Motor neuron (in vitro differentiated cells): ENCODE data around the gene ESM1. TPM values are rescaled to one million over a fixed set of nuclear protein-coding genes. Genes with fewer than 3 reads are reported as not detected.
"Not testable (repeated sequence)": the region's sequence is repeated elsewhere in the genome, so short reads cannot be mapped to it uniquely, and the experiment has no call there.

ENCODE experiments used
- ATAC-seq, 8 experiments: fragments of 200-7000 bp; cut with Tn5 transposase; replicated peaks in 6 of 8; 2 replicates each; pipeline ENCODE4 v1.8.0; 2021; ENCODE audit warnings: mild to moderate bottlenecking in 8 of 8, moderate library complexity in 8 of 8
- H3K27ac ChIP-seq, 2 donors: fragments of 250-450 bp; sonication (Bioruptor Pico); 2 replicates each; pipeline ENCODE4 v1.9.0; 2021; ENCODE audit warnings: antibody characterized with exemption in 2 of 2, mild to moderate bottlenecking in 2 of 2, moderate library complexity in 1 of 2
- H3K4me1 ChIP-seq, 2 donors: fragments of 250-450 bp; sonication (Bioruptor Pico); replicated peaks in 1 of 2; 2 replicates each; pipeline ENCODE4 v1.6.1; 2021; ENCODE audit warnings: antibody characterized with exemption in 2 of 2, mild to moderate bottlenecking in 2 of 2, moderate library complexity in 1 of 2
- H3K4me3 ChIP-seq, 5 donors: fragments of 250-450 bp; sonication (Bioruptor Pico); 2 replicates each; pipeline ENCODE4 v1.9.0; 2021; ENCODE audit warnings: antibody characterized with exemption in 5 of 5, mild to moderate bottlenecking in 5 of 5, moderate library complexity in 4 of 5
- WGBS, 10 experiments: fragments of 450-650 bp; shearing (Covaris generic); methylation state at CpG; one replicate each; pipeline ENCODE4 v1.0.0; 2022; 5-methylcytosine and 5-hydroxymethylcytosine counted together
- in situ Hi-C, 9 experiments: fragments of 400-800 bp; cut with MboI; loops; one replicate each; pipeline ENCODE4 v1.15.0; 2021; ENCODE audit warnings: low sequenced_read_pairs in 9 of 9, low pct_unique_long_range_greater_than_20kb in 2 of 9; ENCODE audit not compliant: unreplicated experiment in 9 of 9
- total RNA-seq, 8 experiments: library from RNA; unstranded; fragments of 300-600 nt; gene quantifications; 2 replicates each; pipeline versions ENCODE4 v1.2.3 to v1.2.4, GENCODE V29; 2022

ESM1 gene, protein sequence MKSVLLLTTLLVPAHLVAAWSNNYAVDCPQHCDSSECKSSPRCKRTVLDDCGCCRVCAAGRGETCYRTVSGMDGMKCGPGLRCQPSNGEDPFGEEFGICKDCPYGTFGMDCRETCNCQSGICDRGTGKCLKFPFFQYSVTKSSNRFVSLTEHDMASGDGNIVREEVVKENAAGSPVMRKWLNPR
- total RNA-seq, result 10 to 100 TPM in 1 of 8 experiments, under 1 TPM in 3, not detected in 4; 0.08 to 91.7 (median 0.19) TPM

DNA sequence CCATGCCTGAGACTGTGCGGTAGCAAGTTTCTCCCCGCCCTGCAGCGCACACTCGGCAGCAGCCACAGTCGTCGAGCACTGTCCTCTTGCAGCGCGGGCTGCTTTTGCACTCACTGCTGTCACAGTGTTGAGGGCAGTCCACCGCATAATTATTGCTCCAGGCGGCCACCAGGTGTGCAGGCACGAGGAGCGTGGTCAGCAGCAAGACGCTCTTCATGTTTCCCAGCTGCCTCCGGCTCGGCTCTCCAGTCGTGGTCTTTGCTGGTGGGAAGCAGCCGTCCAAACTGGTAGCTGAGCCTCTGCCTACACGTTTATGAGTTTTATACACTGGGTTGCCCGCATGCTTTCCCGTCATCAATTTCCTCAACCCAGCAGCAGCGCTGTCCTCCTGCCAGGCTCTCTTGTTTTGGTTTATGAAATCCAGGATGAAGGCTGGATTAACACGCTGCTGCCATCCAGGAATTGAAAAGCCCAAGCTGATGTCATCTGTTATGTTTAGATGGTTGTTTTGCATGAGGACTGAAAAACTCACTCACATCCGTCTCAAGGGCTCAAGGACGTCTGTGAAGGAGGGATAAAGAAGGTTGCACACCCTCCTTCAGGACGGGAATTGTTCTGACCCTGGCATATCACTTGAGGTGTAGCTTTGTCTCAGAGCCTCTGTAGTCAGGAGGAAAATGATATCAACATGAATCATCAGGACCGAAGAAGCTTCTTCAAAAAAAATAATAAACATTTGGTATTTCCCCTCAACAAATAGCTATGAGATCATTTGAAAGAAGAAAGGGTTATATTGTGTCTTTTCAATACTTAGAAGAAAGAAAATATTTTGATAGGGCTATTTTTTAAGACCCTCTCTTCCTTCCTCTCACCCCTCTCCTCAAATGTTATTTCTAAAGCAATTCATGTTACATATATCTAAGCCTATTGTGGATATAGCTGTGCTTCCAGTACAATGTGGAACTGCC lies at the start of gene ESM1:
Gene ESM1 (minus strand): TSS at position 293 of the 968 bp plus-strand sequence. CDS start 76 bp downstream, at position 217.
- Histone ChIP-seq H3K4me1 (no peaks in the 10 kb centered on the region), H3K27ac (no peak within 1 kb of the TSS), H3K4me3 (no peak within 1 kb of the TSS)
- peak in 5 of 8 experiments; percentile 31 to 90 (median 75) for ATAC-seq
- WGBS, 10 experiments, result 0 to 94% (median 50%) methylated on average over 1 to 17 of the region's 26 CpGs; no CpG with 5 or more reads in 1 of the 10 experiments
- in situ Hi-C loops, result no loop called here

DNA sequence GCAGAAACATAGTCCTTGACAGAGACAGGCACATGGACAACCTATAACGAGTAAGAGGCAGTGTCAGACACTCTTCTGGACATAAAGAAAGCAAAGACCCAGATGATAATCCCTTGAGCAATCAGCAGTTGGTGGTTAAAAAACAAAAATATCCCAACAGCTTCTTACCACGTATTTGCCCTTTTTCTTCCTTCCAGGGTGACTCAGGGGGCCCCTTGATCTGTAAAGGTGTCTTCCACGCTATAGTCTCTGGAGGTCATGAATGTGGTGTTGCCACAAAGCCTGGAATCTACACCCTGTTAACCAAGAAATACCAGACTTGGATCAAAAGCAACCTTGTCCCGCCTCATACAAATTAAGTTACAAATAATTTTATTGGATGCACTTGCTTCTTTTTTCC lies 48.2 kb upstream of the ESM1 start:
- 22 to 100% (median 74%) methylated on average over 1 to 4 of the region's 4 CpGs for WGBS, 10 experiments
- no peak overlapping the region for H3K4me3 ChIP-seq
- in situ Hi-C loops, result no loop called here

DNA sequence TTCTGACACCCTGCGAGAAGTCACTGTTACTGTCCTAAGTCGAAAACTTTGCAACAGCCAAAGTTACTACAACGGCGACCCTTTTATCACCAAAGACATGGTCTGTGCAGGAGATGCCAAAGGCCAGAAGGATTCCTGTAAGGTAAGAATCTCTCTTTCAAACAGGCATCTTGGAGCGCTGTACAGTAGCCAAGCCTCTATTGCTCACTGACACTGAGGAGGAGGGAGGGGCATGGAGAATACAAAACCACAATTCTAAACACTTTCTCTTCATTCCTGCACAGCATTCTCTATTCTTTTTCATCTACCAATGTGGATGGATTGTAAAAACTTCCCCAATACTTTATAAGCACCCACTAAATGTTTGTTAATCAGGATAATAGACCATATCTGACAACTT lies 46.1 kb upstream of the ESM1 start:
- no peaks in the 10 kb centered on the region for H3K4me1 ChIP-seq
- H3K4me3 ChIP-seq, result no peak overlapping the region
- no peak overlapping the region for H3K27ac ChIP-seq
- 71 to 100% (median 93%) methylated on average over 1 to 5 of the region's 5 CpGs; no CpG with 5 or more reads in 2 of the 10 experiments for WGBS, 10 experiments
- no peak for ATAC-seq
- in situ Hi-C loops, result no loop called here

More for the DNA sequence above, 48.2 kb upstream of the ESM1 start:
- H3K27ac ChIP-seq, result no peak overlapping the region
- H3K4me1 ChIP-seq, result no peaks in the 10 kb centered on the region
- no peak for ATAC-seq

DNA sequence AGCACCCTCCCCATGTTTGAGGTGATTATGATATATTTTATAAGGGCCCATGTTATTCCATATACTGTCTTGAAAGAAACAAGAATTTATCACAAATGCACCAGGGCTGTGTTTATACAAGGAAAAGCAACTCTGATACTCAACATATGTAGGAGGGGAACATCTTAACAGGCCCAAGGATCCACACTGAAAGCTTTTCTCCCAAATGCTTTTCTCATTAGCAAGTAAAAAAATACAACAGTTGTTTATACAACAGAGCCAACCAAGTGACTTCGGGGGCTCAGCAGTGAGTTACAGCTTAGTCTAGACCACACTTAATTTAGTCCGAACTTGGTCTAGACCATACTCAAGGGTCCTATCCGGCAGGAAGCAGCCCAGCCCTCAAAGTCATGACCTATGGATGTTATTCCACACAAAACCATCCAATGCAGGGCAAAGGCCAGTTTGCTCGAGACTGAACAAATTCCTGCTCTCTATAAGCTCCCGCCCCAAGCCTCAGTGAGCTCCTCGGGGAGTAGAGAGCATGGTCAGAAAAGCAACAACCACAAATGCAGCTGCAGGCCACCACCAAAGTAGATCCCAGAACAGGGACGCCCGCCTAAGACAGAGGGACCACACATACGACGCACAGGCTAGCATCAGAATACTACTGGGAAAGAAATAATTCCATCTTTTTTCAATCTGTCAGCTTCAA lies 45.4 kb upstream of the ESM1 start:
- in situ Hi-C loops, result no loop called here
- H3K4me3 ChIP-seq, result no peak overlapping the region
- 21 to 91% (median 64%) methylated on average over 2 to 10 of the region's 10 CpGs; no CpG with 5 or more reads in 1 of the 10 experiments for WGBS, 10 experiments
- H3K4me1 ChIP-seq, result no peaks in the 10 kb centered on the region
- H3K27ac ChIP-seq, result no peak overlapping the region
- no peak for ATAC-seq

DNA sequence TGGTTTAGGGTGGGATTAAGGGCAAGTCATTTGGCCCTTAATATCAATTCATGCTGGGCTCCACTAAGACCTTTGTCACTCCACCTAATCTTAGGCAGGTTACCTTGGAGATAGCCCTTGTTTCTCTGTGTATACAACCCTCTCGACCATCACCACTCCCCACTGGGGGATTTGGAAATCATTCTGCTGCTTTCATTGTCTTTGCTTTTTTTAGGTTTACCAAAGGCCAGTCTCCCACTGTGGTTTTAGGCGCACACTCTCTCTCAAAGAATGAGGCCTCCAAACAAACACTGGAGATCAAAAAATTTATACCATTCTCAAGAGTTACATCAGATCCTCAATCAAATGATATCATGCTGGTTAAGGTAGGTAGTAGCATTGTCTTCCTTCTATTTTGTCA lies 44.8 kb upstream of the ESM1 start:
- Histone ChIP-seq H3K27ac (no peak overlapping the region), H3K4me3 (no peak overlapping the region), H3K4me1 (no peaks in the 10 kb centered on the region)
- ATAC-seq, result no peak
- in situ Hi-C loops, result no loop called here
- 0 to 83% (median 47%) methylated on average over 1 to 2 of the region's 2 CpGs; no CpG with 5 or more reads in 4 of the 10 experiments for WGBS, 10 experiments

DNA sequence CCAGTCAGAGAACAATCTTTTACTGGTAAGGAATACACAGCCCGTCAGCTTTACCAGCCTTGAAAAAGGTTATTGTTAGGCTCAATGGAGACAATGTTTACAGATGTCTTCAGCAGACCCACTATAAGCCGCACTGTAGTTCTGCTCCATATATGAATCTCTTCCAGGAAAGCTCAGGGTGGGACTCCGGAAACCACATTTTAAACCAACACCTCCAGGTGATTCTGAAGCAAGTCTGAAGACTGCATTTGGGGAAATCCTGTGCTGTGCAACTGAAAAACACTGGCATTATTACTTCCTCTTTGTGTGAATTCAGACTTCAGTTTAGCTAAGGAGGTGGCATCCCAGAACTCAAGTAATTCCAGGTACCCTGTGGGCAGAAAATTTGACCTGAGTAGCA lies 42.2 kb upstream of the ESM1 start:
- in situ Hi-C loops, result no loop called here
- H3K4me1 ChIP-seq, result no peaks in the 10 kb centered on the region
- ATAC-seq, result no peak
- H3K27ac ChIP-seq, result no peak overlapping the region
- WGBS, 10 experiments, result 33 to 100% (median 93%) methylated on average over 1 to 3 of the region's 3 CpGs; no CpG with 5 or more reads in 3 of the 10 experiments
- no peak overlapping the region for H3K4me3 ChIP-seq

DNA sequence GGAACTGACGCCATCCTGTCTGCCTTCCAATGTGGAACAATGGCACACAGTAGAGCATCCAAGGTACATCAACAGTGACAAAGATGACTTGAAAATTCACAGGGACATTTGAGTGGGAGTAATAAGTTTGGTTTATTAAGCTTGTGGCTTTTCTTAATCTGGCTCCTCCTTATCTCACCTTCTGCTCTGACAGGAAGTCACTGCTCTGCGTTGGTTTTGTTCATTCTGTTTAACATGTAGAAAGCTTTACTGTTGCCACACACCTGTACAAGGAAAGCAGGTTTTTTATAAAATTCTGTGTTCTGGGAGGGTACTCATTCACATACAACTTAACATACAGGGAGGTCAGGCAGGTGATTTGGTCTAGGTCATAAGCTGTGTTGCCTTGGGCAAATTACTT lies 37.1 kb upstream of the ESM1 start:
- WGBS, 10 experiments, result 71 to 100% (median 92%) methylated on average over 1 to 2 of the region's 2 CpGs; no CpG with 5 or more reads in 2 of the 10 experiments
- ATAC-seq, result no peak

DNA sequence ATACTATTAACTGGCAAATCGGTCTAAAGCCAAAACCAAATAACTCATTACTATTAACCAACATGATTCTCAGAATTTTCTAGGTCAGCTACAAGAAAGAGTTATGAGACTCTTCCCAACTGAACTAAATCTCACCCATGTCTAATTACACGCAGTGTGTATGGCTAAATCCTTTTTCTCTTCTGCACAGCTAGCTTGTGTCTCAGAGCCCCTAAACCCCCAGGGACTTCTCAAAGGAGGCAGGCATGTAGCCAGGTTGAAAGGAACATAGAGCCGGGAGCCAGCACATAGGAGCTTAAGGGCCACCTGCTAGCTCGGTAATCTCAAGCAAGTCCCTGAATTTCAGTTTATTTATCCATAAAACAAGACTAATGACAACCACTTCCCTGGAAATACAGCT lies 36.4 kb upstream of the ESM1 start:
- Histone ChIP-seq H3K27ac (no peak overlapping the region), H3K4me3 (no peak overlapping the region), H3K4me1 (no peaks in the 10 kb centered on the region)
- WGBS, 10 experiments, result 33 to 100% (median 78%) methylated on average over 1 to 4 of the region's 4 CpGs; no CpG with 5 or more reads in 2 of the 10 experiments
- in situ Hi-C loops, result no loop called here
- ATAC-seq, result no peak

More for the DNA sequence above, 37.1 kb upstream of the ESM1 start:
- H3K27ac ChIP-seq, result no peak overlapping the region
- no peaks in the 10 kb centered on the region for H3K4me1 ChIP-seq
- in situ Hi-C loops, result no loop called here
- no peak overlapping the region for H3K4me3 ChIP-seq

DNA sequence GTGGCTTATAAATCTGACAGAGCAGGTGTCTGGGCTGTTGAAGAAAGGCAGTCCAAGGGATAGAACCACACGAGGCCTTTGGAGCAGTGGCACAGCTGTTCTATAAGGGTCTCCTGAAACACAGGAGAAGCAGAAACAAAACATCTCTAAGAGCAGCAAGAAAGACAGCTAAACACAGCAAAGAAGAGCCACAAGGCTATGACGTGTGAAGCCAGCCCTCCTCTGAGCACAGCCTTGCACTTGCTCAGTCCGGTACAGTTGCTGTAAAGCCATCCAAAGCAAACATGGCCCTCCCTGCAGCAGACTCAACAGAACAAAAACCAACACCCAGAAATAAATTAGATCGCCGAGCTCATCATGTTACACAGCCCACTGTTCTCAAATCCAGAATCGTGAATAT lies 36.0 kb upstream of the ESM1 start:
- Histone ChIP-seq H3K27ac (no peak overlapping the region), H3K4me3 (no peak overlapping the region), H3K4me1 (no peaks in the 10 kb centered on the region)
- in situ Hi-C loops, result no loop called here
- ATAC-seq, result peak in 1 of 8 experiments; percentile 78
- WGBS, 10 experiments, result 56 to 100% (median 81%) methylated on average over 1 to 5 of the region's 6 CpGs; no CpG with 5 or more reads in 3 of the 10 experiments

DNA sequence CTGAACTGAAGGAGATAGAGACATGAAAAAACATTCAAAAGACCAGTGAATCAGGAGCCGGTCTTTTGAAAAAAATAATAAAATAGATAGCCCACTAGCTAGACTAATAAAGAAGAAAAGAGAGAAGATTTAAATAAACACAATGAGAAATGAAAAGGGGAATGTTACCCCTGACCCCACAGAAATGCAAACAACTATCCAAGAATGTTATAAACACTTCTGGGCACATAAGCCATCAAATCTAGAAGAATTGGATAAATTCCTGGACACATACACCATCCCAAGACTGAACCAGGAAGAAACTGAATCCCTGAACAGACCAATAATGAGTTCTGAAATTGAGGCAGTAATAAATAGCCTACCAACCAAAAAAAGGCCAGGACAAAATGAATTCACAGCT lies 24.8 kb upstream of the ESM1 start:
- H3K27ac ChIP-seq, H3K4me1 ChIP-seq, in situ Hi-C loops, H3K4me3 ChIP-seq, ATAC-seq: not testable (repeated sequence)
- 29 to 100% (median 78%) methylated on average over 1 of the region's 1 CpG; no CpG with 5 or more reads in 2 of the 10 experiments for WGBS, 10 experiments

DNA sequence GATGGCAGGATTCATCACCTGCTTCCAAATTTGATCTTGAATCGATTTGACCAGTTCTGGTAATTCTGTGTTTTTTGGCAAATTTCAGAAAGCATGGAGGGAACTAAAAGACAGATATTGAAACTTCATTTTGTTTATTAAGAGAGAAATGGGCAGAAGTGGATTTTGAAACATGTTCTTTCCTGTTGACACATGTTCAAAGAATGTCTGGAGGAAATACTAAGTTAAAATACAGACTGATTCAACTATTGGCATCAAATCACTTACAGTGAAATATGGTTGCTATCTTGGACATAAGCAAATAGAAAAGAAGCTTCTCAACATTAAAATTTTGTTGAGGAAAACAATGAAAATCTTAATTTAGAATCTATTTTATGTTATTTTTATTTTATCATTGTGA lies 19.3 kb upstream of the ESM1 start:
- no peak overlapping the region for H3K4me3 ChIP-seq
- in situ Hi-C loops, result no loop called here
- no peak for ATAC-seq
- no peak overlapping the region for H3K27ac ChIP-seq
- WGBS, 10 experiments, result 0 to 78% (median 60%) methylated on average over 1 of the region's 1 CpG; no CpG with 5 or more reads in 3 of the 10 experiments
- H3K4me1 ChIP-seq, result no peaks in the 10 kb centered on the region

DNA sequence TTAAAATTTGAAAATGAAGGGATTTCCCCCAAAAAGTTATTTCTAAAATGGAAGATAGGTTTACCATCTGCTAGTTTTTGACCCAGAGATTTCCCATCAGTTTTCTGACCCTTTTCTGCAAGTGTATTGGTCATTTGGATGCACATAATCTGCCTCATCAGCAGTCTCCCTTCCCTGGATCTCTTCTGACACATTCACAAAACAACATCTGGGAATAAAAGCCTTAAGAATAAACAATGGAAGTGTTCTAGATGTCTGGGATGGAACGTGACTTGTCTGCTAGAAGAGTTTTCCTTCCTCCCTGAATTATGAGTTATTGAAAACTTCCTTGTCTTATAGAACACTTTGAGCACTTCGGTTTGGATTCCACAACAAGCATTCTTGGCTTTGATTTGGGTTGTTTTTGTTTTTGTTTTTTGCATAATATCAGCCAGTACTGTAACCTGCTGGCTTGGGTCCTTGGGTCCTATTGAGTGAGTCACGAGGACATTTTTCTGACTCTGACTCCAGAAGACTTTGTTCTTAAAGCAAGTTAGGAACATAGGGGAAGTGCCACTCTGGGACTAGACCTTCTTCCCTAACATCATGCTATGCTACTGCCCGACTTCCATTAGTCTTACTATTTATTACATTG lies 18.2 kb upstream of the ESM1 start:
- H3K4me1 ChIP-seq, result no peaks in the 10 kb centered on the region

More for the DNA sequence above, 18.2 kb upstream of the ESM1 start:
- Histone ChIP-seq H3K4me3 (no peak overlapping the region), H3K27ac (no peak overlapping the region)
- ATAC-seq, result no peak
- 0 to 86% (median 70%) methylated on average over 1 to 4 of the region's 4 CpGs; no CpG with 5 or more reads in 1 of the 10 experiments for WGBS, 10 experiments
- in situ Hi-C loops, result no loop called here
